Colonic mucosa (tissue), 4 donors: ENCODE data around the gene SHB. TPM values are rescaled to one million over a fixed set of nuclear protein-coding genes. Genes with fewer than 3 reads are reported as not detected.

Experiments
- DNase-seq: peaks from one replicate; pipeline ENCODE4 v3.0.0-alpha.2; 2020
- H3K27ac ChIP-seq: fragments of 200-600 bp; one replicate; pipeline ENCODE4 v1.8.0; 2021
- H3K27me3 ChIP-seq: fragments of 200-600 bp; one replicate; pipeline ENCODE4 v1.8.0; 2021
- H3K36me3 ChIP-seq: fragments of 200-600 bp; one replicate; pipeline ENCODE4 v1.8.0; 2021
- H3K4me1 ChIP-seq: fragments of 200-600 bp; one replicate; pipeline ENCODE4 v1.8.0; 2021; ENCODE audit warnings: mild to moderate bottlenecking
- H3K4me3 ChIP-seq: fragments of 200-600 bp; one replicate; pipeline ENCODE4 v1.8.0; 2021
- H3K9ac ChIP-seq, 2 donors: one replicate each; pipeline ENCODE4 v1.7.0; 2013; ENCODE audit warnings: control low read depth in 2 of 2, low read depth in 2 of 2, low read length in 2 of 2
- H3K9me3 ChIP-seq: fragments of 200-600 bp; one replicate; pipeline ENCODE4 v1.8.0; 2021
- intact Hi-C: fragments of 100-400 bp; cut with DNase I; formaldehyde crosslinking; loops from one replicate; pipeline ENCODE4 v1.14.1; 2022
- total RNA-seq, 2 donors: library from RNA; stranded (reverse); fragmentation: NEBNext Ultra II Directional in 1 of 2; extraction: Animal tissue kit (Norgen Biotek cat#: 25700) in 1 of 2; gene quantifications; one replicate each; pipeline ENCODE4 v1.2.1, GENCODE V29; 2021
- TF ChIP-seq, protein P1 (sequence below): fragments of 200-600 bp; IDR thresholded peaks from one replicate; pipeline ENCODE4 v1.8.0; 2022; ENCODE audit warnings: antibody characterized with exemption, mild to moderate bottlenecking
- donor health status: healthy.
- donor health status: DM: no; HTN: no; CAD: no.
- donor health status: DM: no; HTN: no; CAD: no.

The SHB gene
- total RNA-seq, 2 donors from 2014 or later, result 17.4 to 24.0 TPM

DNA sequence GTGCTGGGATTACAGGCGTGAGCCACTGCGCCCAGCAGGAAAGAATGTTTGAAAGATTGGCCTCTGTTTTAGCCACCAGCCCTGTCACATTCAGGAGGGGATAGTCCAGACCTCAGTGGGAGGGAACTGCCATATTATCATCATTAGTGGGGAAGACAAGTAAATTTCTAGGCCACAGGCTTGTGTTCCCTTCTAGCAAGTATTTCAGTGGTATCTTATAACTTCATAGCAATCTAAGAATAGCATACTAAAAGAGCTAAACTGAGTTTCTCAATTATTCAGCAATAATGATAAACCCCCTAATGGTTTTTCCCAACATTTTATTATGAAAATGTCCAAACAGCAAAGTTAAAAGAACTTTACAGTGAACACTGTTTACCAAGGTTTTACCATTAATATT lies 195.1 kb downstream of the SHB start:
- TF ChIP-seq, protein P1, sequence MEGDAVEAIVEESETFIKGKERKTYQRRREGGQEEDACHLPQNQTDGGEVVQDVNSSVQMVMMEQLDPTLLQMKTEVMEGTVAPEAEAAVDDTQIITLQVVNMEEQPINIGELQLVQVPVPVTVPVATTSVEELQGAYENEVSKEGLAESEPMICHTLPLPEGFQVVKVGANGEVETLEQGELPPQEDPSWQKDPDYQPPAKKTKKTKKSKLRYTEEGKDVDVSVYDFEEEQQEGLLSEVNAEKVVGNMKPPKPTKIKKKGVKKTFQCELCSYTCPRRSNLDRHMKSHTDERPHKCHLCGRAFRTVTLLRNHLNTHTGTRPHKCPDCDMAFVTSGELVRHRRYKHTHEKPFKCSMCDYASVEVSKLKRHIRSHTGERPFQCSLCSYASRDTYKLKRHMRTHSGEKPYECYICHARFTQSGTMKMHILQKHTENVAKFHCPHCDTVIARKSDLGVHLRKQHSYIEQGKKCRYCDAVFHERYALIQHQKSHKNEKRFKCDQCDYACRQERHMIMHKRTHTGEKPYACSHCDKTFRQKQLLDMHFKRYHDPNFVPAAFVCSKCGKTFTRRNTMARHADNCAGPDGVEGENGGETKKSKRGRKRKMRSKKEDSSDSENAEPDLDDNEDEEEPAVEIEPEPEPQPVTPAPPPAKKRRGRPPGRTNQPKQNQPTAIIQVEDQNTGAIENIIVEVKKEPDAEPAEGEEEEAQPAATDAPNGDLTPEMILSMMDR, result no peak
- Histone ChIP-seq H3K27me3 (no peaks in the 10 kb centered on the region), H3K4me3 (no peak overlapping the region), H3K9ac (no peak overlapping the region), H3K36me3 (no peaks in the 10 kb centered on the region), H3K9me3 (no peaks in the 10 kb centered on the region), H3K4me1 (no peaks in the 10 kb centered on the region), H3K27ac (no peak overlapping the region)
- DNase-seq, result no peak
- intact Hi-C loops, result no loop called here

DNA sequence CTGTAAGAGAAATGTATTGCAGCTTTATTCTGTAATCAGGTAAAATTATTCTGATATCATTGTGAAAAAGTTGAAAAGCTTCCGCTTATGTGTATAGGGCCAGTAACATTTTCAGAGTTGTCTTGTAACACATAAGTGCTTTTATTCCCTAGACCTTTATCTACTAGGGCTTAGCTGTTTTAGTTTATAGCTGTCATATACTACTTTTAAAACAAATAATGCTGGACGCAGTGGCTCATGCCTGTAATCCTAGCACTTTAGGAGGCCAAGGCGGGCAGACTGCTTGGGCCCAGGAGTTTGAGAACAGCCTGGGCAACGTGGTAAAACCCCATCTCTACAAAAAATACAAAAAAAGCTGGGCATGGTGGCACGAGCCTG lies 198.2 kb downstream of the SHB start:
- peak; percentile 18 for DNase-seq

DNA sequence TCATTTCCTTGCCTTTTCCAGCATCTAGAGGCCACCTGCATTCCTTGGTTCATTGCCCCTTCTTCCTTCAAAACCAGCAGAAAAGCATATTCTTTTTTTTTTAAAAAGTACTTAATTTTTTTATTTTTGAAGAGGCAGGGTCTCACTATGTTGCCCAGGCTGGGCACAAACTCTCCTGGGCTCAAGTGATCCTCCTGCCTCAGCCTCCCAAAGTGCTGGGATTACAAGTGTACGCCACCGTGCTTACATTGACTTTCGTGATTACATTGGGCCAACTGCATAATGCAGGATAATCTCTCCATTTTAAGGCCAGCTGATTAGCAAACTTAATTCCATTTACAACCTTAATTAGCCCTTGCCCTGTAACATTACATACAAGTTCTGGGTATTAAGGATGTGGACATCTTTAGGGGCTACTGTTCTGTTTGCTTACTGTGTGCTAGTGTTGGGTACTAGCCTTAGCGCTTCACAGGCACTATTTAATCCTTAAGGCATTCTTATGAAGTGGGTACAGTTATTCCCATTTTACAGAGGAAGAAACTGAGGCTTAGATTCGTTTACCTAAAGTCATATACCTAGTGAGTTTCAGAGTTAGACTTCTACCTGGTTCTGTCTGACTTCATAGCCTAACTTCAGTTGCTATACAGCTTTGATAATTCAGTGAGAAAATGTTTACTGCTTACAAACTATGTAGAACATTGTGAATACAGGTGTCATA lies 198.8 kb downstream of the SHB start:
- Histone ChIP-seq H3K27ac (no peak overlapping the region), H3K9me3 (no peaks in the 10 kb centered on the region), H3K4me1 (no peaks in the 10 kb centered on the region), H3K36me3 (no peaks in the 10 kb centered on the region), H3K27me3 (no peaks in the 10 kb centered on the region), H3K9ac (no peak overlapping the region), H3K4me3 (no peak overlapping the region)
- TF ChIP-seq, protein P1, result no peak
- intact Hi-C loops, result no loop called here
- no peak for DNase-seq

More for the DNA sequence above, 198.2 kb downstream of the SHB start:
- intact Hi-C loops, result no loop called here
- Histone ChIP-seq H3K9ac (no peak overlapping the region), H3K9me3 (no peaks in the 10 kb centered on the region), H3K36me3 (no peaks in the 10 kb centered on the region), H3K27me3 (no peaks in the 10 kb centered on the region), H3K4me3 (no peak overlapping the region), H3K27ac (no peak overlapping the region), H3K4me1 (no peaks in the 10 kb centered on the region)
- TF ChIP-seq, protein P1, result no peak

Other genes with a start within 250 kb of the SHB start
- 10 to 100 TPM; 19.4 to 22.7 TPM for gene SLC25A51, start 165.1 kb downstream of the SHB start, total RNA-seq